Measurements from ENCODE around the gene CAPZB.

The CAPZB gene

GRCh38 chr1:19467199-19468187 is 17.8 kb downstream of the CAPZB start:
- no peak for DNase-seq

- DNase-seq, result no peak
Measured at GRCh38 chr1:19466112-19466561, 19.2 kb downstream of the CAPZB start.

DNA sequence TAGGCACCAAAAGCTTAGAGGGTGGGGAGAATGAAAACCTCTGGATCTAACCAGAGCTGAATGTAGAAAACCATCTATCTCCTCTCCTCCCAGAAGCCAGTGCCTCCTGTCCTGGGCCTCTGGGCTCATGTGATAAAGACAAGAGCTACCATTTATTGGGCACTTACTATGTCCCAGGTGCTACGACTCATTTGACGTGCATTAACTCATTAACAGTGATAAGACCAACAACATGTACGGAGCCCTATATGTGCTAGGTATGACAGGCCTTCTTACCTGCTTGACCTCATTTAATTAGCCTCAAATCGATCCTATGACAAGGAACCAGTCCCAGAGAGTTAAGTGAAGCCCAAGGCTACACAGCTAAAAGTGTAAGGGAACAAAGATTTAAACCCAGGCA is 19.7 kb downstream of the CAPZB start:
- DNase-seq, result no peak

GRCh38 chr1:19465123-19465522 is 20.2 kb downstream of the CAPZB start:
- no peak for DNase-seq

GRCh38 chr1:19464696-19465095 is 20.6 kb downstream of the CAPZB start:
- no peak for DNase-seq

DNA sequence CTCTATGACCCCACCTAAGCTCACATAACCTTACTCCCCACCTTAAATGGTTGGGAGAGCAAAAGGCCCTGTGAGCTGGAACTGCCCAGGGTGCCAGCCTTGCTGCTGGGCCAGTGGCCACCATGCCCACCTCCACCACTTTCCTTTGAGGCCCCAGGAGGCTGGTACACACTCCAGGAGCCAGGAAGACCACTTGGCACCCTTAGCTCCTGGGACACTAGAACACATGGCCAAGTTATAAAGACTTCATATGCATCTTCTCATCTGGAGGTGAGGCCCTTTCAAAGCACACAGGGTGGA is 21.9 kb downstream of the CAPZB start:
- DNase-seq, result no peak

DNA sequence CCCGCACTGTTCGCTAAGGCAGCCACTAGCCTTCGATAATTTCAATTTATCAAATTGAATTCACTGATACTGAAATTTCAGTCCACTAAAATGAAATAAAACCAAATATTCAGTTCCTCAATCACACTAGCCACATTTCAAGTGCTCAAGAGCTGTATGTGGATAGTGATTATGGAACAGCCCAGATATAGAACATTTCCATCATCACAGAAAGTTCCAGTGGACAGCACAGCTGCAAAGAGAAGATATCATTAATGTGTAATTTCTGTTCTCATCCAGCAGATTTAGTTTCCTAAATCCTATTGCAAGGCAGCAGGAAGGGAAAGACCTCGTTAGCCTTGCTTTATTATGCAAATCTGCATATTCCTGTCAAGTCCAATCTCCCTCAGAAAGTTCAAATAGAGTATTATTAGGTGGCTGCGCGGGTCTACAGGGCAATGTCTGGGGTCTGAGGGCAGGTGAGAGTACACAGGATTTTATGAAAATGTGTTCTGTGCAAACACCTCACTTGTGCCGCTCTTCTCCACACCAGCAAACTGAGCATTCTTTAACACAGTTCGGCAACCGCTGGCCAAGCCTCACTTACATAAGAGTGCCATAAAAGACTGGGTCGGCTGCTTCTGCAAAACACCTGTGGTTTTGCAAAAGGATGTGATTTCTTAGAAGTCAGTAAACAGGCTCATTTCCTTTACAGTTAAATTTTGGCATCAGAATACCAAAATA is 22.4 kb downstream of the CAPZB start:
- no peak for DNase-seq

DNA sequence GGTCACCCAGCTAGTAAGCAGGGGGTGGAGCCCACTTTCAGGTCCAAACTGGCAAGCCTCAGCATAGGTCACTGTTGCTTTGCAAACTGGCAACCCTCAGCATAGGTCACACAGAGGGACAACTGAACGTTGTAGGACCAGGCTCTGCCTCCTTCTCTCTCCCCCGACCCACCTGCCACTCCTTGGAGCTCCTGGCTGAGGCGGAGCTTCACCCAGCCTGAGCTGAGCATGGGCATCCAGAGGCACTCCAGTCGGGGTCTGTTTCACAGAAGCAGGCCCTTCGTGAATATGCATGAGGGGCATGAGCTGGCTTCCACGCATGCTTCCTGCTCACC is 24.2 kb downstream of the CAPZB start:
- DNase-seq, result no peak

GRCh38 chr1:19460535-19461219 is 24.7 kb downstream of the CAPZB start:
- no peak for DNase-seq

DNA sequence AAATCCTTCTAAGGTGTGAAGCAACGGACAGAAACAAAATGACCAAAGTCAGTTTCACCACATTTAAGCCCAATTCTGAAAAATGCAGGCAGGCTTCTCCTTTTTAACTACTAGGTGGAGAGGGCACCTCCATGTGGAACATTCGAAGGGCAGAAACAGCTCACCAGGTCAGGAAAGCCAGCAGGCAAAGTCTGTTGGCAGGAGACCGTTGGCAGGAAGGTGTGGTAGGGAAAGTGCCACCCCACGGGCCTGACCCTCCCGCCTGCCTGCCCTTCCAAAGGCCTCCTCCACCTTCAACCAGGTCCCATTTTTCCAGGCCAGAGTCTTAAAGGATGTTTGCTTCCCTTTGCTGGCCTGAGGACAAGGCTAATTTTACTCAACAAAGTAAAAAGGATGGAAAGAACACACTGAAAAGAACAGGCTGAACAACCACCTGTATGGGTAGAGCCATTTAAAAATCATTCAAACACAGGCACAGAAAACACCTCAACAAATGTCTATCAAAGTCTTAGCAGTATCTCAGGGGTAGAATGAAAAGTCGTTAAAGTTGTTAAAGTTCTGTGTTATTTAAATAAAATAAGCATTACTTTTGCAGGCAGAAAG is 26.4 kb downstream of the CAPZB start:
- DNase-seq, result no peak

DNA sequence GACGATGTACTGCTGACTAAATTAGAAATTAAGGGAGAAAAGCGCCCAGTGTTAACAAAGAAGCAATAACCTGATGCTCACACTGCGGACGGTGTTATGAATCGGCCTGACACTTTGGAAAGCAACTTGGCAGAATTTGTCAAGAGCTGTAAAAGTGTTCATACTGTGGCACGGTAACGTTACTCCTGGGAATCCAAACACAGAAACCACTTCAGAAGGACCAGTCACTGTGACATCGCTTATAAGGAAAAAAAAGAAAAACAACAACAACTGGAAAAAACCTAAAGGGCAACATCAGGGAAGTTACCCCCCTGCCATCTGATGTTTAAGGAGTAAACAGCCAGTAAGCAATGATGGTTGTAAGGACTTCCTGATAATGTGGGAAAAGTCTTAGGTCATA is 27.7 kb downstream of the CAPZB start:
- no peak for DNase-seq

DNA sequence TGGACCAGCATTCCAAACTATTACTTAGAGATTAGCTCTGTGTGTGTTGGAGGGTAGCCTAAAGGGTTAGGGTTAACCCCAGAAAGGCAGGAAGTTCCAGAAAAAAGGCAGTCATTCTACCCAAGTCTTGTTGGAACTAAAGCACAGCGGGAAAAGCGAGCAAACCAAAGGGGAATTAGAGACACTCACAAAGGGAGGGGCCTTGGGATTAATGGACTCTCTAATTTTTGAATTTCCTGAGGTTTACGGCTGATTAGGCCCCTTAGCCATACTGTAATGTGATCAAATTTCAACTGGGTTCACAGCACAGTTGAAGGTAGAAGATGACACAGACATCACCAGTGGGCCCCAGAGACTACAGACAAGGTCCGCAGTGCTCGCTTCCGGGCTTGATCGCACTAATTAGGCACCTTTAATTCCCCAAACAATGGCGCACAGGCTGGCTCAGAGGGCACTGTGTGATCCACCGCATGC is 28.3 kb downstream of the CAPZB start:
- DNase-seq, result no peak

GRCh38 chr1:19455353-19455752 is 30.0 kb downstream of the CAPZB start:
- DNase-seq, result no peak

- no peak for DNase-seq
Measured at GRCh38 chr1:19454265-19455146, 30.8 kb downstream of the CAPZB start.

GRCh38 chr1:19453741-19454201 is 31.6 kb downstream of the CAPZB start:
- DNase-seq, result no peak

GRCh38 chr1:19452221-19452663 is 33.1 kb downstream of the CAPZB start:
- DNase-seq, result no peak

DNA sequence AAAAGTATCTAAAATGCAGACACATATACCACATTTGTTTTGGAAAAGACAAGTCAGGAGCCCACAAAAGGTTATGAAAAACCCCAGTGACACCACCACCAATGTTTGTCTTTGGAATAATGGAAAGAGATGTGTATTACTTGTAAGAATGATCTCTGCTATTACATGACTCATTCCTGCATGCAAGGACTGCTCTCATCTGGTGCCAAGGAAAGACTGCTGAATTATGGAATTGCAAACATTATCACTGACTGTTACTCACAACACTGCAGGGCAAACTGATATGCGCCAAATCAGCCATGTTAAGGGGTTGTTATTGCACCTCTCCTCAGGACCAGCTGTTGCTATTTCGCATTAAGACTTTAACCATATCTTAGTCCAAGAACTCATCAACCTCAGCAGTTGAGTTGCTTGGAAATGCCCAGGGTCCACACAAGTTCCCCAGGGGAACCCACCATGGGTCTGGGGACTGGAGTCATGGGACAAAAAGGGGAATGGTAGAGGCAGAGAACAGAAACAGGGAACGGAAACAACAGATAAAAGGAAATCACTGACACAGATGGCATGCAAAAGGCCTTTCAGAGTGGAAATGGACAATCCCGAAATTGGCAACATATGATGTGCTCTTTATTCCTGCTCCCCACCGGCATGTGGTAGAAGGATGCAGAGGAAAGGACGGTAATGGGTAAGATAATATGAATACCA is 34.4 kb downstream of the CAPZB start:
- DNase-seq, result no peak

- no peak for DNase-seq
Measured at GRCh38 chr1:19449454-19450228, 35.7 kb downstream of the CAPZB start.

DNA sequence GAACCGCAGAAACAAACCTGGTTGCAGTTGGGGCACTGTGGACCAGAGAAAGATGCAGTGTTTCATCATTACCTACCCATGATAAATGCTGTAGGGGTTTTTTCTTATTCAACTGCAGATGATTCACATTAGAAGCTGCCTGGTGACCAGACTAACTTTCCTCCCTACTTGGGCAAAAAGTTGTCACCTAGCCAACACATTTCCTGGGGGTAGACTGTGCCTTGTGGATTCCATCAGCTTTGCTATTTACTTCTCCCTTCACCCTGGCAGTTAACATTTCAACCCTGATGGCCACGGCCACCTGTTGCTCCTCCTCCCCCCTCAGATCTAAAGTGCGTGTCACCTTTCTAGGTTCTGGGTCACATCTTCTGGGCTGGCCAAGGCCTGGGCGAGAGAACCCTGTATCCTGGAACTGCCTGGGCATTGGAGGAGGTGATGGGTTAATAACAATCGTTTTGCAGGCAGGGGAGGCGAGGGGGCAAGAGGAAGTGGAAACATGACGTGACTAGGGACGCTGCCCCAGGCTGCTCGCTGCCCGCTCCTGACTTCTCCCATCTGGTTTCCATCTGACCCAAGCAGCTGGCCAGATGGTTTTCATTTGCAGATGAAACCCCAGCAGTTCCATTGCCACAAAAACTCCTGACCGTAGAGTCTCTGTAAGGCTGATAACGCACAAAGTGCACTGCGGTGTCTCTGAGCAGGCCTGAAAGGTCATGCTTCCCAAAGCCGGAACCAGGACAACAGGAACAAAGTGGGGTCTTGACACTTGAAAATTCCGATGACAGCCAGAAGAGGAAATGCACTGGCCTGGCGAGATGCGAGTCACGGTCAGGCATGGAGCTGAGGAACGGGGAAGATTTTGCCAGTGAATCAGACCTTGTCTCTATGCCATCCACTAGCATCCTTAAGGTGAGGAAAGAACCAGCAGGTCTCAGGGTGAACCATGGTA is 36.6 kb downstream of the CAPZB start:
- DNase-seq, result no peak
